Body of pancreas (tissue), 4 donors: ENCODE results near the gene CENPF. TPM values are rescaled to one million over a fixed set of nuclear protein-coding genes. Genes with fewer than 3 reads are reported as not detected.
"Not testable (repeated sequence)": the region's sequence is repeated elsewhere in the genome, so short reads cannot be mapped to it uniquely, and the experiment has no call there.

ENCODE experiments used
- ATAC-seq: fragments of 150-250 bp; one replicate; pipeline ENCODE4 v1.9.1; 2016
- DNase-seq, 4 donors: peaks; one replicate each; pipeline ENCODE4 v3.0.0-alpha.2; 2019
- H3K27ac ChIP-seq, 4 donors: fragments of 200-600 bp; sonication (generic); 1 replicate in 3 of 4; 2 replicates in 1 of 4; pipeline versions ENCODE4 v1.5.1 to v1.6.1; 2016 to 2019; ENCODE audit warnings: mild to moderate bottlenecking in 1 of 4, mixed read lengths in 1 of 4, moderate library complexity in 1 of 4
- H3K27me3 ChIP-seq, 2 donors: fragments of 200-600 bp; sonication (generic); one replicate each; pipeline ENCODE4 v1.6.0; 2016; ENCODE audit warnings: mild to moderate bottlenecking in 1 of 2
- H3K36me3 ChIP-seq, 2 donors: fragments of 200-600 bp; sonication (generic); replicated peaks in 1 of 2; 2 replicates each; pipeline ENCODE4 v1.5.1; 2016; ENCODE audit warnings: low read depth in 2 of 2; ENCODE audit not compliant: insufficient read depth in 1 of 2
- H3K4me1 ChIP-seq: fragments of 200-600 bp; sonication (generic); one replicate; pipeline ENCODE4 v1.6.0; 2016
- H3K4me3 ChIP-seq, 2 donors: fragments of 200-600 bp; sonication (generic); 1 replicate in 1 of 2; 2 replicates in 1 of 2; pipeline ENCODE4 v1.5.1; 2016 to 2019
- H3K9me3 ChIP-seq, 3 donors: fragments of 200-600 bp; sonication (generic); 1 replicate in 2 of 3; 2 replicates in 1 of 3; pipeline ENCODE4 v1.5.1; 2016
- CTCF ChIP-seq, 7 experiments: fragments of 450-650 bp in 4 of 7; fragments of 200-600 bp in 3 of 7; sonication (generic) in 3 of 7; IDR thresholded peaks; one replicate each; pipeline ENCODE4 v1.5.1; 2016 to 2019; ENCODE audit warnings: antibody characterized with exemption in 7 of 7
- POLR2A ChIP-seq, 3 donors: fragments of 450-650 bp; IDR thresholded peaks; one replicate each; pipeline ENCODE4 v1.6.1; 2016; ENCODE audit warnings: antibody characterized with exemption in 3 of 3, mild to moderate bottlenecking in 2 of 3
- WGBS, 2 donors: methylation state at CpG; one replicate each; pipeline ENCODE4 v1.1.5; 2017; 5-methylcytosine and 5-hydroxymethylcytosine counted together
- intact Hi-C: fragments of 100-400 bp; cut with DNase I; formaldehyde crosslinking; loops from one replicate; pipeline ENCODE4 v1.15.1; 2023
- total RNA-seq, 2 donors: library from RNA; depleted of rRNA; stranded (reverse); fragments of >200 nt; gene quantifications; one replicate each; pipeline ENCODE4 v1.1.0, GENCODE V29; 2016

Gene CENPF
- total RNA-seq, 2 donors from 2014 or later: under 0.01 TPM; not detected in 1

GRCh38 chr1:214588963-214589597 lies 13.9 kb upstream of the CENPF start:
- DNase-seq (no peak), ATAC-seq (no peak)
- no peak overlapping the region for H3K27ac ChIP-seq
- H3K9me3 ChIP-seq: no peaks in the 10 kb centered on the region
- no peak overlapping the region for H3K4me3 ChIP-seq
- WGBS, 2 donors: 68 to 73% methylated on average over 4 of the region's 4 CpGs
- TF ChIP-seq CTCF (IDR thresholded peaks at IDR 0.05): no peak
- no peaks in the 10 kb centered on the region for H3K27me3 ChIP-seq
- intact Hi-C loops: loop anchor here (10.0 kb wide), 1 partner anchor 254 kb away; no protein-coding TSS in a partner anchor
- H3K4me1 ChIP-seq: no peaks in the 10 kb centered on the region
- H3K36me3 ChIP-seq: no peaks in the 10 kb centered on the region

- Histone ChIP-seq H3K9me3 (no peaks in the 10 kb centered on the region), H3K27ac (no peak overlapping the region), H3K27me3 (no peaks in the 10 kb centered on the region), H3K36me3 (no peaks in the 10 kb centered on the region), H3K4me1 (no peaks in the 10 kb centered on the region), H3K4me3 (no peak overlapping the region)
- WGBS, 2 donors: 73 to 75% methylated on average over 5 of the region's 5 CpGs
- intact Hi-C loops: no loop called here
- TF ChIP-seq CTCF (IDR thresholded peaks at IDR 0.05) (peak in 1 of 7 experiments; percentile 6), POLR2A (IDR thresholded peaks at IDR 0.05) (no peak)
- DNase-seq: no peak
- ATAC-seq: no peak
Measured at GRCh38 chr1:214590696-214591095, 12.3 kb upstream of the CENPF start.

- intact Hi-C loops, H3K36me3 ChIP-seq, H3K27me3 ChIP-seq, H3K4me3 ChIP-seq, DNase-seq, H3K27ac ChIP-seq, H3K4me1 ChIP-seq, H3K9me3 ChIP-seq, ATAC-seq: not testable (repeated sequence)
- 73 to 78% methylated on average over 8 of the region's 8 CpGs for WGBS, 2 donors
Measured at GRCh38 chr1:214591918-214592317, 11.1 kb upstream of the CENPF start.

- H3K9me3 ChIP-seq: no peaks in the 10 kb centered on the region
- H3K4me1 ChIP-seq: no peaks in the 10 kb centered on the region
- H3K27ac ChIP-seq: no peak overlapping the region
- intact Hi-C loops: no loop called here
- no peak overlapping the region for H3K4me3 ChIP-seq
- TF ChIP-seq POLR2A (IDR thresholded peaks at IDR 0.05) (no peak), CTCF (IDR thresholded peaks at IDR 0.05) (no peak)
- H3K36me3 ChIP-seq: no peaks in the 10 kb centered on the region
- DNase-seq: no peak
- H3K27me3 ChIP-seq: no peaks in the 10 kb centered on the region
- ATAC-seq: no peak
Measured at GRCh38 chr1:214593158-214593557, 9.8 kb upstream of the CENPF start.

- Histone ChIP-seq H3K27ac (no peak overlapping the region), H3K36me3 (no peaks in the 10 kb centered on the region), H3K4me1 (peaks cover 13% of the 10 kb centered on the region), H3K9me3 (no peaks in the 10 kb centered on the region), H3K27me3 (no peaks in the 10 kb centered on the region), H3K4me3 (no peak overlapping the region)
- 1 to 2% methylated on average over 11 of the region's 11 CpGs for WGBS, 2 donors
- intact Hi-C loops: no loop called here
- DNase-seq: no peak
- TF ChIP-seq POLR2A (IDR thresholded peaks at IDR 0.05) (no peak), CTCF (IDR thresholded peaks at IDR 0.05) (no peak)
- ATAC-seq: no peak
Measured at GRCh38 chr1:214603819-214604252, 841 bp downstream of the CENPF start.
